Forelimb muscle (tissue), 1 donor: ENCODE results near the gene GPR6. TPM values are rescaled to one million over a fixed set of nuclear protein-coding genes. Genes with fewer than 3 reads are reported as not detected.
A peak's percentile ranks its signal among the peaks of the same experiment; 100 is the strongest.

Experiments
- DNase-seq: peaks from one replicate; pipeline ENCODE4 v3.0.0-alpha.2; 2013; ENCODE audit warnings: low read depth
- polyA plus RNA-seq: library from polyadenylated mRNA; unstranded; fragments of 120-200 nt; gene quantifications from one replicate; pipeline ENCODE4 v1.2.1, GENCODE V29; 2013; ENCODE audit not compliant: insufficient read length

The GPR6 gene, protein sequence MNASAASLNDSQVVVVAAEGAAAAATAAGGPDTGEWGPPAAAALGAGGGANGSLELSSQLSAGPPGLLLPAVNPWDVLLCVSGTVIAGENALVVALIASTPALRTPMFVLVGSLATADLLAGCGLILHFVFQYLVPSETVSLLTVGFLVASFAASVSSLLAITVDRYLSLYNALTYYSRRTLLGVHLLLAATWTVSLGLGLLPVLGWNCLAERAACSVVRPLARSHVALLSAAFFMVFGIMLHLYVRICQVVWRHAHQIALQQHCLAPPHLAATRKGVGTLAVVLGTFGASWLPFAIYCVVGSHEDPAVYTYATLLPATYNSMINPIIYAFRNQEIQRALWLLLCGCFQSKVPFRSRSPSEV
- not detected for polyA plus RNA-seq

DNA sequence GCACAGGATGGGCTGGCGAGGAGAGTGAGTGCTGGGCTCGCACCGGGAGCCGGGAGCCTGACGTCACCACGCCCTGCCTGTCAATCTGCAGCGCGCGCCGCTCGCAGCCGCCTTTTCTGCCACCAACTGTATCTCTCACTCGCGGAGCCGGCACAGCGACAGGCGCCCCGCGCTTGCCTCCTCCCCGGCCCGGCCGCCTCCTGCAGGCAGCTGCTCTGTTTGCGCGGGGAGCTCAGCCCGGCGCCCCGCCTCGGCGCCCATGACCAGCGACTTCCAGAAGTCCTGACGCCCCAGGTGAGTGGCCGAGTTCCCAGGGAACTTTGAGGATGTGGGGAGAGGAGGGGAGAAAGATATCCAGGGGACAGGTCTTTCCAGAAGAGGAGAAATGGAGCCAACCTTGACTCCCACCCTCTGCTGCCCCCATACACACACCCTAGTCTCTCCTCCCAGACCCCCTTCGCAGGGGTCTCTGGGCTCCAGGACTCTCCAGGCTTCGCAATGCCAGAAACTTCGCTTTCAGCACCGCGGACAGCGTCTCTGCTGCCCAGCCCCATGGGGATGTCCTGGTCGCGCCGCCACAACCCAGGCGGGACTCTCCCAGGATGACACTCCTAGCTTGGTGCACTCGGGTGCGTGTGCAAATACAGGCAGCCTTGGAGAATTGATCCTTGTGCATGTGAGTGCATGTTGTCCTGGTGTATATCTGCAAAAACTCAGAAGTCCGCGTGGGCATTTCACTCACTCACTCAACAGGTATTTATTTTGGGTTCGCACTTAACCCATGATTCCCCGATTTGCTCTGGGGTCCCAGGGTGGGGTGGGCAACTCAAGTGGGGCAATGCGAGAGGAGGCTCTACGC, at the start of gene GPR6:
Gene GPR6, plus strand, starts transcription at position 138 of the 859 bp plus-strand sequence. CDS start 802 bp downstream, outside the sequence.
- peak; percentile 22 for DNase-seq

DNA sequence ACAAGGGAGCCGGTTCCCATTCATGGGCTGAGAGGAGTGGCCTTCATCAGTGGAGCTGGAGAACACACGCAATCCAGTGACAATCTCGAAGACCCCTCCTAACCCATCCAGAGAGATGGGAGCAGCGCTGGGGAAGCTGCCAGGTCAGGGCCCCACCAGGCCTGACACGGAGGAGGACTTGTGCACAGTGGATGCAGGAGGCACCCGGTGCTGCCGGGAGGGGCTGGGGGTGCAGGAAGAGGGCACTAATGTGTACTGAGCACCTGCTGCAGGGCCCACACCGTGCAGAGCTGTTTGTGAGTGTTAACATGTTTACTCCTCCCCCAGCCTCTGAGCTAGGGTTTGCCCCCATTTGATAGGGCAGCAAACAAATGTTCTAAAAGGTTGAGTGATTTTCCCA, 43.8 kb upstream of the GPR6 start:
- no peak for DNase-seq

DNA sequence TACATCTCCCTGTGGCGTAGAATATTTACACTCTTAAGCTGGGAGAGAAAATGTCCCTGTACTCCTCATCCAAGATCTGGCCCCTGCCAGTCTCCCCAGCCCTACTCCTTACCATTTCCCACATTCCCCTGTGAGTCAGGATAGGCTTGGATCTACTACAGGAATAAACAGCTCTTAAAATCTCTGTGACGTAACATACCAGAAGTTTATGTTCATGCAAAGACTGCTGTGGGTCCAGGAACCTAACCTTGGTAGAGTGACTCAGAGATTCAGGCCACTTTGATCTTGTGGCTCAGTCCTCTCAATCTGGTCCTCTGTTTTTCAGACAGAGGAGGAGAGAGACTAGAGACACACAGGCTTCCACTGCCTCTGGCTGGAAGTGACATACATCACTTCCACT, 38.5 kb upstream of the GPR6 start:
- no peak for DNase-seq

DNA sequence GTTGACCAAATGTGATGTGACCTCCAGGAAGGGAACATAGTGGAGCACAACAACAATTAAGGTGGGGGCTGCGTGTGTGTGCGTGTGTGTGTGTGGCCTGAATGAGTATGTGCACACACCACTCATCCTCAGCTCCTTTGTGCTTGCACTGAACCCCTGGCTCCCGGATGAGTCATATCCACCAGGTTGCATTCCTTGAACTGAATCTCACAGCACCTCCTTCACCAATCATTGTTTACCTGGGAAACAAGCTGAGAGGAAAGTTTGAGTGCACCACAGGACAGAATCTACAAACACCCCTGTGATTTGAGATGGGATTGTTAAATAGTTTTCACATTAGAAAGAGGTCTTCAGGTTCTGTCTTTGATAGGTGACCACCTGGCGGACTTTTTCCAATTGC, 33.7 kb upstream of the GPR6 start:
- DNase-seq, result no peak

DNA sequence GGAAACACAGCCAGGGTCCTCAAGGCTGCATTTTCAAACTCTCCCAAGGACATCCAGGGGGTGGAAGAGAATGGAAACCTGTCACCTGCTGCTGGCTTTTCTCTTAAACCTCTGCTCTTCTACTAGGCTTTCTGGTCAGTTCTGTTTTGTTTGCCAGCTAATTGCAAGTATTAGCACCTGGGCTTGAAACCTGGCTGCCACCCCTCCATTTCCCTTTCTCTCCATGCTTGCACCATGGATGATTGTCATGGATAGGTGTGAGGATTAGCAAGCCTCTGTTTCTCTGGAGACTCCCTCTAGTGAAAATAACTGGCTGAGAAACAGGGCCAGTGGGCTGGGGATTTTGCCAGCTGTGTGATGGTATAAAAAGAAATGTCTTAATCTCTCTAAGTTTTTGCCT, 33.0 kb upstream of the GPR6 start:
- no peak for DNase-seq

DNA sequence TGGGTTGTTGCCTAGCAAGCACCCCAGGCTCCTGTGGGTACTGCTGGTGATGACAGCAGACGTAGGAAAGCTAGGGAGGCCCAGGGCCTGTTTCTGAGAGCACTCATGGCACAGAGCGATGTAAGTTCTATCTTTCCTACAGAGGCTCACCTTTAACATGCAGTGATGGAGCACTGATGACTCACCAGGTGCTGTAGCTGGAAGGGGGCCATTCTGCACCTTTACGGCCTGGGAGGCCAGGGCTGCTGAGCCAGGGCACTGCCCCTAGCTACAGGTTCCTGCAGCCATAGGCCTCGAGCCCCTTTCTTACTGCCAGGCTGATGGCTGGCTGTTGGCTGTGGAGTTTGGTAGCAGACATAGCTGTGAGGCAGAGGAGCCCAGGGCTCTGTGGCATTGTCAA, 31.1 kb upstream of the GPR6 start:
- no peak for DNase-seq

DNA sequence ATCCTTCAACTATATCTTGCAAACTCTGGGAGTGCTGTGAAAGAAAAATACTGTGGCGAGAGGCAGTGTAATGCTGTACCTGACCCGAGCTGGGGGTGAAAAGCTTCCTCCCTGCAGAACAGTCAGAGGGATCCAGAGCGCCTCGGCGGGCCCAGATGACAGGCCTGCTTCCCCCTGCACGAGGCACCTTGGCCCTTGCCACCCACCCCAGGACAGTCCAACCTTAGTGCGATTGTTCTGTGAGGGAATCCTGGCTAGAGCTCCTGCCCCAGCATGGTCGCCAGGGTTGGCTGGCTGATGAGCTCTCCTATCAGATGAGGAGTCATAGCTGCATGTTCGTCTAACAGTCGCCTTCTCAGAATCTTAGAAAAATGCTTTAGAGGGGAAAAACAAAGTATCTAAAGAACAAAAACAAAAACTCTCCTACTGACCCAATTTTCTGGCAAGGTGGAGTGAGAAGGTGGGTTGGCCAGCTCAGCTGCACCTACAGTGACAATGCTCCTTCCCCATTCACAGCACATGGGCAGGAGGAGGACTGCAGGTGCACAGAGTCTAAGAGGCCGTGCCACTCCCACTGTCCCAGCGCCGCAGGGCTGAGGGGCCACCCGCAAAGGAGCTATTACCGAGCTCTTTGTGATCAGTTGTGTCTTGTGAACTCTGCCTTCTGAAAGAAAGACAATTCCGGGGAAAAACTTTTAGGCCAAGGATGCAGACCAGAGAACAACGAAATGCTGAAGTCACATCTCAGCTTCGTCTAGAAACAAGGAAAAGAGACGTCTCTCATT, 28.6 kb upstream of the GPR6 start:
- no peak for DNase-seq

DNA sequence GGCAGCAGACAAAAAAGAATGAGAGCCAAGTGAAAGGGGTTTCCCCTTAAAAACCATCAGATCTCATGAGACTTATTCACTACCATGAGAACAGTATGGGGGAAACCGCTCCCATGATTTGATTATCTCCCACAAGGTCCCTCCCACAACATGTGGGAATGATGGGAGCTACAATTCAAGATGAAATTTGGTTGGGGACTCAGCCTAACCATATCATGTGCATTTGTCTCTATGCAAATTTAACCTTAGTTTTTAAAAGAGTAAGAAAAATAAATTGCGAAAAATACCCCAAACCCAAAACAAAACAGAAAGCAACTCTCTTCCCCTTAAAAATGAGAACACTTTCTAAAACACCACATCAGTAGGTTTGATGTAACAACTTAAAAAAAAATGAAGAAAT, 22.6 kb upstream of the GPR6 start:
- DNase-seq, result no peak

DNA sequence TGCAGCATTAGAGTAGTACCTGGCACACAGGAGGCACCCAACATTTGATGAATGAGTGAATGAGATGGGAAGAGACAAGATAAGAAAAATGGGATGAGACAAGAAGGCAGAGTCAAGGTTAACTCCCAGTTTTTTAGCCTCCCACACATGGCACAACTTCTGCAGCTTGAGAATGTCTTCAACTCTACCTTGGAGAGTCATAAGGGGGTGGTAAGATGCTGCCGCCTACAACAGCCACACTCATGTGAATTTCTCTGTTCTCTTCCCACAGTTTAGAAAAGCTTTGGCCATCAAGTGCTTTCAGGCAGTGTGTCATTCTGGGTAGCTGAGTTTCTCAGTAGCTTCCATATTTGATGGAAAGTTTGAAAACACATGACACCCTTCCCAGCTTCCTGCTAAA, 19.5 kb upstream of the GPR6 start:
- no peak for DNase-seq

DNA sequence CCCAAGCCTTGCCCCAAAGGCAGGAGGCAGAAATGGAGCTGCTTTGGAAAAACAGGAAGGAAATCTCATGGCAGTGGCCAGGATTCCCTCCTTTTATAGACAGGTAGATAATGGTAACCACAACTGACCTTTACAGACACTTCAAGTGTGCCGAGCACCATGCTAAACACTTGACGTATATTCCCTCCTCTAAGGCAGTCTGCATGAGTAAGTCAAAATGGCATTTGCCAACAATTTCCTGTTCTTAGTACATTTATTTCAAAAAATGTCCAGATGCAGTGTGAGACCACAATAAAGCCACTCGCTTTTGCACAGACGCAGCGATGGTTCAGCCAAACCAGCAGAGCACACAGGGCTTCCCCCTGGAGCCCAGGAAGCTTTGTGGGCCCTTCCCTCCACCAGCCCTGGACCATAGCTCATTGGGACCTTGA, 16.5 kb upstream of the GPR6 start:
- DNase-seq, result no peak

DNA sequence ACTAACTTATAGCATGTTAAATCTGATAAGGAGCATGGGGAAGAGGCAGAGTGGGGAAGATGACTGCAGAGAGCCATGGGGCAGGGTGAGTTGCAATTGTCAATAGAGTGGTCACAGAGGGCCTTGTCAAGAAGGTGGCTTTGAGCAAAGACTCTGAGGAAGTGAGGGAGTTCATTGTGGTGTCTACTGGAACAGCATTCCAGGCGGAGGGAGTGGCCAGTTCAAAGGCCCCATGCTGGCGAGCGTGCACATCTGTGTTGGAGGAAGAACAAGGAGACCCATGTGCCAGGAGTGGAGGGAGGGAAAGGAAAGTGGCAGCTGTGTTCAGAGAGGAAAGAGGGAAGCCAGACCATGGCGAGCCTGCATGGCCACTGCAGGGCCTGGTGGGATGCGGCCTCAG, 15.8 kb upstream of the GPR6 start:
- no peak for DNase-seq

DNA sequence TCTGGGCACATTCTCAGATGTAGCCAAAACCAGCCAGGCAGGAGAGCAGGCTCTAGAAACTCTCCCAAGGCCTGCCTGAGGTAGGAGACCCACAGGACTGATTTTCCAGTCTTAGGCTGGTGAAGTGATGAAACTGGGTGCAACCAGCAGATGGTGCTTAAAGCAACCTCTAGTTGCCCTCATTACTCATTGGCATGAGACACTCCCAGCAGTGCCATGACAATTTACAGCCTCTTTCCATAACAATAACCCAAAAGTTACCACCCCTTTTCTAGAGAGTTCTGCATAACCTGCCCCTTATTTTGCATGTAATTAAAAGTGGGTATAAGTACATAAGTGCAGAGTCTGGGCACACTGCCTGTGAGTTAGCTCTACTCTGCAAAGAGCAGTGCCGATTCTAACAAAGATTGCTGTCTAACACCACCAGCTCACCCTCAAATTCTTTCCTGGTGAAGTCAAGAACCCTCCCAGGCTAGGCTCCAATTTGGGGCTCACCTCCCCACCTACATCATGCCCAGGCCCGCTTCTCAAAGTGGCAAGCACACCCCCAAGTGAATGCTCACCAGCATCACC, 14.4 kb upstream of the GPR6 start:
- no peak for DNase-seq

DNA sequence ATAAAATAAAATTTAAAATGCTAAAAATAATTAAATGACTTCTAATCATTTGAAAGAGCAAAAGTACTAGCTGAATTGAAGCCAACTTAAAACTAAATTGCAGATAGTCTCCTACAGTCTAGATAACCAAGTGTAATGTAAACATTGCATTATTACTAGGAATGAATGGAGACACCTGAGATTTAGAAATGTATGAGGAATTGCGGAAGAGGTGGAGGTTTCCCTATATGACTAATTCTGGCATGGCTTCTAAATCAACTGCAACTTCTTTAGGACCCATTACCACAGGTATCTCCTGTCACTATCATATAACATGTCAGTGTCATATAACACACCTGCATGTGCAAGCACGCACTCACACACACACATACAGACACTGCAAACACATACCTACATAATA, 13.2 kb upstream of the GPR6 start:
- DNase-seq, result no peak

DNA sequence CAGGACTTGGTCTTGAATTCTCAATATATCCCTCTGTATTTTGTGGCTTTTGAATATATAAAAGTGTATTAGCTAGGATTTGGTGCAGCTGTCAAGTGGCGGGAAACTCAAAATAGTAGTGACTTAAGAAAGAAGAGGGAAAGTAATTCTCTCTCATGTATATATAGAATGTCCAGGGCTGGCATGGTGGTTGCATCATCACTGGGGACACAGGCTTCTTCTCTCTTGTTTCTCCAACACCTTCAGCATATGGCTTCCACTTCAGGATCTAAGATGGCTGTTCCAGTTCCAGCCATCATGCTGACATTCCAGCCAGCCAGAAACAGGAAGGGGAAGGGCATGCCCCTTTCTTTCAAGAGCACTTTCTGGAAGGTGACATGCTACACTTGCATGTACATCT, 11.8 kb upstream of the GPR6 start:
- DNase-seq, result no peak

DNA sequence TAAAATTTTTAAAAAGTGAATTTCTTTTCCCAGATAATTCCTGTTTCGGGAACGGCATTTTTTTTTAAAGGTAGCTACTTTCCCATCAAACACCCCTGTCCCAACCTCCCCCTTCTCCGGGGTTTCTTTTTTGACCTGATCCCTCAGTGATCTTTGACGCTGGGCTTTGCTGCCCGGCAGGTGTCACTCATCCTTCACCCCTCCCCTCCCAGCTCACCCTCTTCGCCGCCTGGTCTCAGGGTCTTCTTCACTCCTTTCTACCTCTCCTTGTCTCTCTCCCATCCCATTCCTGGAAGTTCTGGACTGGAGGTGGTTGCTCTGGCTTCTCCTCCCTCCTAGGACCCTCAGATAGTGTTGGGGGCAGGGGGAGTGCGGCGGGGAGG, 329 bp upstream of the GPR6 start:
- no peak for DNase-seq

DNA sequence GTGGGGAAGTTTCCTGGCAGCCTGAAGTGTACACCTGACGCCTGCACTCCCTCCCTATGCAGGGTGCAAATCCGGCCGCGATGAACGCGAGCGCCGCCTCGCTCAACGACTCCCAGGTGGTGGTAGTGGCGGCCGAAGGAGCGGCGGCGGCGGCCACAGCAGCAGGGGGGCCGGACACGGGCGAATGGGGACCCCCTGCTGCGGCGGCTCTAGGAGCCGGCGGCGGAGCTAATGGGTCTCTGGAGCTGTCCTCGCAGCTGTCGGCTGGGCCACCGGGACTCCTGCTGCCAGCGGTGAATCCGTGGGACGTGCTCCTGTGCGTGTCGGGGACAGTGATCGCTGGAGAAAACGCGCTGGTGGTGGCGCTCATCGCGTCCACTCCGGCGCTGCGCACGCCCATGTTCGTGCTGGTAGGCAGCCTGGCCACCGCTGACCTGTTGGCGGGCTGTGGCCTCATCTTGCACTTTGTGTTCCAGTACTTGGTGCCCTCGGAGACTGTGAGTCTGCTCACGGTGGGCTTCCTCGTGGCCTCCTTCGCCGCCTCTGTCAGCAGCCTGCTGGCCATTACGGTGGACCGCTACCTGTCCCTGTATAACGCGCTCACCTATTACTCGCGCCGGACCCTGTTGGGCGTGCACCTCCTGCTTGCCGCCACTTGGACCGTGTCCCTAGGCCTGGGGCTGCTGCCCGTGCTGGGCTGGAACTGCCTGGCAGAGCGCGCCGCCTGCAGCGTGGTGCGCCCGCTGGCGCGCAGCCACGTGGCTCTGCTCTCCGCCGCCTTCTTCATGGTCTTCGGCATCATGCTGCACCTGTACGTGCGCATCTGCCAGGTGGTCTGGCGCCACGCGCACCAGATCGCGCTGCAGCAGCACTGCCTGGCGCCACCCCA, 1.2 kb downstream of the GPR6 start:
- DNase-seq, result no peak

DNA sequence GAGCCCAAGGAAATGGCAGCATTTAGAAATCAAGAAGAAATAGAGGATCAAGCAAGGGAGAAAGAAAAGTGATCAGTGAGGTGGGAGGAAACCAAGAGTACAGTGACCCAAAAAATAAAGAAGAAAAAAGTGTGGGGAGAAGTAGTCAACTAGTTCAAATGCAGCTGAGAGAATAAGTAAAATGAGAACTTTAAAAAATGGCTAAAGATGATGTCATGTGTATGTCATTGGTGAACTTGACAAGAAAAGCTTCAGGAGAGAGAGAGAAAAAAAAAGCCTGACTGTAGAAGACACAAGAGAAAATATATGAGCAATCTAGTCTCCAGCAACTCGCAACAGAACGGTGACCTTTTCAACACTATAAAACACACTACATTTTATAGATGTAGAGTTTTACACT, 6.3 kb downstream of the GPR6 start:
- no peak for DNase-seq

DNA sequence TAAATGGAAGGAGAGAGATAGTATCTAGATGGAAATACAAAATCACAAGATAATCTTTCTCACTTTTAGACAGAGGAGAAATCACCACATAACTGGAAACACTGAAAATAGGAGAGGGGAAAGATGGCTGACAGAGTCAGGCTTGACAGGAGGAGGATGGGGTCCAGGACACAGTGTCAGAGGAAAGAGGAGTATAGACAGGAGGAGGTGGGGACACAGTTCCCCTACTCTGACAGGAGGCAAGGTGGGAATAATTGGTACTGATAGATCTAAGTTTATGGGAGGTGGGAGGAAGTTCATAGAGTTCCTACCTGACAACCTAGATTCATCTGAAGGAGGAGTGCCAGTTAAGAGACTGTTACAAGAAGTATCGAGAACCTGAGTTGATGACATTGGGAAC, 9.1 kb downstream of the GPR6 start:
- DNase-seq, result no peak

DNA sequence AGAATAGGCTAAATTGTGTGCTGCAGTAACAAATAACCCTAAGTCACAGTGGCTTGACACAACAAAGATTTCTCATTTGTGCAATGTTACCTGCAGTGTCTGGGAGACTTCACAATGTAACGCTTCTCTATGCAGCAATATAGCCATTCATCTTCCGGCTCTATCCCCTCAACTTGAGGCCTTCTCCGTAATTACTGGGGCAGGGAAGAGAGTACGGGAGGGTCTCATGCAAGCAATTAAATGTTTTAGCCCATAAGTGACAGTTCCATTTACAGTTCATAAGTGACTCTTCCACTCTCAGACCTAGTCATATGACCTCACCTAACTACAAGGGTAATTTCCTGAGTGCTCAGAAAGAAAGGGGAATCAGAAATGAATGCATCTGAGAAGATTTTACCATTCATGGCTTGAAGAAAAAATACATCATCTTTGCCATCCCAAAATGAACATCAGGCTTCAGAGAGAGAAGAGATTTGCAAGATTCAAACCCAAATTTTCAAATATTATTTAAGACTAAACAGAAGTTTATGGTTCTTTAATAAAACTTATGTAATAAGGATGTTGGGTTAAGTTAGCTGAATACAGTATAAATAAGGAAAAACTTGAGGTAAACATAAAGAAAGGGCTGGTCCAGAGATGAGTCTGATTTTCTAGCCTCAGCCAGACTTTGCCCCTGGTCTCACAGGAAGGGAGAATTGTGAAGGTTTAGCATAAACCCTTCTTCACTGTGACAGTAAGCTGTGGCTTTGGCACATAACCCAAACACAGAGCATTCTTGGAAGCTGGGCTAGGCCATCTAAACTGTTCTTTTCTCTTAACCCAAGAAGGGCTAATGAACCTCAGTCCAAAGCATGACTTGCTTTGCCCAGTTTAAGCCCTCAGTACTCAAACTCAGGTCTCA, 13.3 kb downstream of the GPR6 start:
- no peak for DNase-seq
